Mucosa of stomach (tissue), 1 donor: Measurements from ENCODE around the gene MATN3.

Source experiments
- H3K27me3 ChIP-seq: one replicate; pipeline ENCODE4 v1.7.0; 2013; ENCODE audit warnings: mild to moderate bottlenecking, low read length; ENCODE audit not compliant: control insufficient read depth, insufficient read depth
- H3K36me3 ChIP-seq: one replicate; pipeline ENCODE4 v1.7.0; 2013; ENCODE audit warnings: low read length; ENCODE audit not compliant: control insufficient read depth, insufficient read depth
- H3K4me1 ChIP-seq: one replicate; pipeline ENCODE4 v1.7.0; 2013; ENCODE audit warnings: mild to moderate bottlenecking, low read length; ENCODE audit not compliant: control insufficient read depth, insufficient read depth
- H3K4me3 ChIP-seq: one replicate; pipeline ENCODE4 v1.7.0; 2013; ENCODE audit warnings: low read length
- H3K9ac ChIP-seq: one replicate; pipeline ENCODE4 v1.7.0; 2013; ENCODE audit warnings: mild to moderate bottlenecking, low read length, moderate library complexity
- H3K9me3 ChIP-seq: one replicate; pipeline ENCODE4 v1.7.0; 2013; ENCODE audit warnings: mild to moderate bottlenecking, low read length, moderate library complexity; ENCODE audit not compliant: control insufficient read depth
- donor health status: Pancreatic carcinoma.

MATN3 gene

GRCh38 chr2:19942199-19942598 is 70.3 kb downstream of the MATN3 start:
- H3K9me3 ChIP-seq, result no peaks in the 10 kb centered on the region
- H3K27me3 ChIP-seq, result no peaks in the 10 kb centered on the region
- H3K36me3 ChIP-seq, result no peaks in the 10 kb centered on the region
- H3K4me3 ChIP-seq, result no peak overlapping the region
- no peak overlapping the region for H3K9ac ChIP-seq
- H3K4me1 ChIP-seq, result no peaks in the 10 kb centered on the region
